Activated CD4-positive, alpha-beta T cell treated with anti-CD3 and anti-CD28 coated beads for 24 hours (primary cell): ENCODE data around the gene CHRM4.
"Not testable (repeated sequence)": the region's sequence is repeated elsewhere in the genome, so short reads cannot be mapped to it uniquely, and the experiment has no call there.

Source experiments
- DNase-seq, 2 donors: peaks; one replicate each; pipeline ENCODE4 v3.0.0-alpha.2; 2020; ENCODE audit warnings: low read depth in 2 of 2

The CHRM4 gene

DNA sequence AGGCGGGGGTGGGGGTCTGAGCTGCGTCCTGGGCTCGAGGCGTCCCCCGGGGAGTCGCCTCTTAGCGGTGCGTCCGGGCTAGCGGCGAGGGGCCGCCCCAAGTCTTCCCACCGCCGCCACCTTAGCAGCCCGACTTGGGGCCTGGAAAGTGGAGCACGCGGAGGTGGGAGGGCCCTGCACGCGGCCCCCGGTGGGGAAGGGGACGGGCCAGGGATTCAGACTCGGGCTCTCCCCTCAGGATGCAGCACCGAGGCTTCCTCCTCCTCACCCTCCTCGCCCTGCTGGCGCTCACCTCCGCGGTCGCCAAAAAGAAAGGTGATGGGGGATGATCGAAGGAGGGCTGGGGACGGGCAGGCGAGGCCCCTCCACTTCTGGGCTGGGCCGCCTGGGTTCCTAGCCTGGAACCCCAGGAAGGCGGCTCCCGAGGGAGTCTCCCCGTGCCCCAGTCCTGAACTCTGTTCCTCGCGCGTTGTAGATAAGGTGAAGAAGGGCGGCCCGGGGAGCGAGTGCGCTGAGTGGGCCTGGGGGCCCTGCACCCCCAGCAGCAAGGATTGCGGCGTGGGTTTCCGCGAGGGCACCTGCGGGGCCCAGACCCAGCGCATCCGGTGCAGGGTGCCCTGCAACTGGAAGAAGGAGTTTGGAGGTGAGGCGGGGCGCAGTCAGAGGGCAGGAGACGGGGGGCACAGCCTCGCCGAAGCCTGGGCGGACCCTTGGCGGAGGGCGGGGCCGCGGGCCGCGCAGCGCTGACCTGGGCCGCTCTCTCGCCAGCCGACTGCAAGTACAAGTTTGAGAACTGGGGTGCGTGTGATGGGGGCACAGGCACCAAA, 9.5 kb downstream of the CHRM4 start:
- DNase-seq = no peak

DNA sequence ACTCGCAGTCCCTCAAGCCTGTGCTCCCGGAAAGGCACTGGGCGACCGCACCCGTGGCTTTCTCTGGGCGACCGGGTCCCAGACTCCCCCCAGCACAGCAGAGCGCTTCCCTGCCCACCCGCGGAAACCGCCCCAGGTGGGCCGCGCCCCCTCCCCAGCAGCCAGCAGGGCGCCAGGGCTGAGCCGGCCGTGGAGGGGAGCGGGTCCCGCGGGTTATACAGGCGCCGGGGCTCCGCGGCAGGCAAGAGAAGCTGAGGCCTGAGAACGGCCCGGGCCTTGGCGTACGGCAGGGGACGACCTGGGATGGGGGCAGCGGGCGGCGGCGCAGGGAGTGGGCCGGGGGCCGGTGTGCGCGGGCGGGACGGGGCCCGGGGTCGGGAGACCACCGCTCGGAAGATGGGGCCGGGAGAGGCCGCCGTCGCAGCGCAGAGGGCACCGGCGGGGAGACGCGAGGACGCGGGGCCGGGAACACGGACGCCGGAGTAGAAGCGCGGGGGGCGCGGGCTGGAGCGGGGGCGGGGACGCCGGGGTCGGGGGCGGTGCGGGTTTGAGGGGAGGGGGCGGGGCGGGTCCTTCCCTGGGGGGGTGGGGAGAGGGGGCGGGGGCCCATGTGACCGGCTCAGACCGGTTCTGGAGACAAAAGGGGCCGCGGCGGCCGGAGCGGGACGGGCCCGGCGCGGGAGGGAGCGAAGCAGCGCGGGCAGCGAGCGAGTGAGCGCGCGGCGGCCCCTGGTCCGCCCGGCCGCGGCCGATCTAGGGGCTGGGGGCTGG, 10.3 kb downstream of the CHRM4 start, which contains the start of gene MDK:
TSS of gene MDK (plus strand) at position 622 of the 771 bp plus-strand sequence. CDS start 389 bp downstream, outside the sequence.
- no peak for DNase-seq

DNA sequence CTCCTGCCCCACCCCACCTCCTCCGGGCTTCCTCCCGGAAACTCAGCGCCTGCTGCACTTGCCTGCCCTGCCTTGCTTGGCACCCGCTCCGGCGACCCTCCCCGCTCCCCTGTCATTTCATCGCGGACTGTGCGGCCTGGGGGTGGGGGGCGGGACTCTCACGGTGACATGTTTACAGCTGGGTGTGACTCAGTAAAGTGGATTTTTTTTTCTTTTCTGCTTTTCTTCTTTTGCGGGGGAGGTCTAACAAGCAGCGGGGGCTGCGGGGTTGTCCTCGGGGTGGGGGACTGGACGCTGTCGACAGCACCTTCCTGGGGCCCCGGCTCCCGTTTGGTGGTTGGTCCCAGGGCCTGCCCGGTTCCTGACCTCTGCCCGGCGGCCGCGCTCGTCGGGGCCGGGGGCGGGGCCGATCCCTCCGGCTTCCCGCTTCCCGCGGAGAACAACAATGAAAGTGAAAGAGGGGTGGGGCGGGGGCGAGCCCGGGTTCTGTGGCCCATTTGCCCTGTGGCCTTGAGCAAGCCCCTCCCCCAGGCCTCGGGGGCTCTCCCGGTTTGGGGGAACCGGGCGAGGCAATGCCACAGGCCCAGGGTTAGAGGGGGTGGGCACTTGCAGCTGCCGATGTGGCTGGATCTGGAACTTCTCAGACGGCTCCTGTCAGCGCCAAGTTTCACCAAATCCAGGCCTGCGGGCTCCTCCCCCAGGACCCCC, 11.1 kb downstream of the CHRM4 start:
- DNase-seq = peak; percentile 41 to 63

DNA sequence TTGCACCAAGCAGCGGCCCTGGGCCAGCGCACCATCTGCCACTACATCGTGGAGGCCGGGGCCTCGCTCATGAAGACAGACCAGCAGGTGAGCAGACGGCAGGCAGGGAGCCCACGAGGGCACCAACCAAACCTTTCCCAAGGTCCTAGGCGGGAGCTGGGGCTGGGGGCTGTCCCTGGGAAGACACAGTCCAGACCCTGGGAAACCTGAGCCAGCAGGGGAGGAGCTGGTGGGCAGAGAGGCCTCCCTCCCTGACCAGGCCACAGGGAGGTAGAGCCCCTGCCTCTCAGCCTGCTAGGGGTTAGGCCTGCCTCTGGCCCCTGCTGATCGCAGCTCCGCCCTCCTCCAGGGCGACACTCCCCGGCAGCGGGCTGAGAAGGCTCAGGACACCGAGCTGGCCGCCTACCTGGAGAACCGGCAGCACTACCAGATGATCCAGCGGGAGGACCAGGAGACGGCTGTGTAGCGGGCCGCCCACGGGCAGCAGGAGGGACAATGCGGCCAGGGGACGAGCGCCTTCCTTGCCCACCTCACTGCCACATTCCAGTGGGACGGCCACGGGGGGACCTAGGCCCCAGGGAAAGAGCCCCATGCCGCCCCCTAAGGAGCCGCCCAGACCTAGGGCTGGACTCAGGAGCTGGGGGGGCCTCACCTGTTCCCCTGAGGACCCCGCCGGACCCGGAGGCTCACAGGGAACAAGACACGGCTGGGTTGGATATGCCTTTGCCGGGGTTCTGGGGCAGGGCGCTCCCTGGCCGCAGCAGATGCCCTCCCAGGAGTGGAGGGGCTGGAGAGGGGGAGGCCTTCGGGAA, 11.9 kb downstream of the CHRM4 start:
- DNase-seq = not testable (repeated sequence)

DNA sequence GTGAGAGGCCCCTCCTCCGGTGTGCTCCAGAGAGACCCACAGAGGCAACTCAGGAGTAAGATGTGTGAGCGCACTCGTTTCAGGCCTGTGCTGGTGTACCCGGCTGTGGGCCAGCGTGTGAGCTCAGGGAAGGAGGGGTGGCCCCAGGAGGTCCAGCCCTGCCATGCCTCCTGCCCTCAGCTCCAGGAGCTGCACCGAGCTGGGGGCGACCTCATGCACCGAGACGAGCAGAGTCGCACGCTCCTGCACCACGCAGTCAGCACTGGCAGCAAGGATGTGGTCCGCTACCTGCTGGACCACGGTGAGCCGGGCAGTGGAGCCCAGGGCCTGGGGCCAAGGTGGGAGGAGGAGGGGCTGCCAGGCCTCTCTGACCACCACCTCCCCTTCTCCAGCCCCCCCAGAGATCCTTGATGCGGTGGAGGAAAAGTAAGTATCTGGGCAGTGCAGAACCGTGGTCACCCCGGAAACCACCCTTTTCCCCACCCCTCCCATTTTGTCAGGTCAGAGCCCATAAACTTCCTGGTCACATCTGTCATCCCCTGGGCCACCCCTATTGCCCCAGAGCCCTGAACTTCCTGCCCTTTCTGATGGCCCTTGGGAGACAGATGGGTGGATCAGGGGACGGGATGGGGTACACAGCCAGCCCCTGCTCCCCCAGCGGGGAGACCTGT, 12.6 kb downstream of the CHRM4 start:
- DNase-seq = no peak

DNA sequence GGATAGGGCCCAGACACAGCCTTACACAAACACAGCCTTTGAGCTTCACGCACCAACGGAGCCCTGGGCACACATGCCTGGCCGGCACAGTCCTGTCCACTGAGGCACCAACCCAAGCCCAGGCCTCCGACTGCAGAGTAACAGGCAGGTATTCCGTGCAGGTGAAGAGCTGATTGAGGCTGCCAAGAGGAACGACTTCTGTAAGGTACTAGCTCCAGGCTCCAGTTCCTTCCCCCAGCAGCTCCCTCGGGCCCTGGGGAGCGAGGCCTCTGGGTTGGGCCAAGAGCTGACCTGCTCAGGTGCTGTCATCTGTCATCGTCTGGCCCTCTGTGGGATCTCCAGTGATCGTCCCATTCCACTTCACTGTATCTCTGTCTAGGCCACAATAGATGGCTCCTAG, 13.3 kb downstream of the CHRM4 start:
- no peak for DNase-seq

DNA sequence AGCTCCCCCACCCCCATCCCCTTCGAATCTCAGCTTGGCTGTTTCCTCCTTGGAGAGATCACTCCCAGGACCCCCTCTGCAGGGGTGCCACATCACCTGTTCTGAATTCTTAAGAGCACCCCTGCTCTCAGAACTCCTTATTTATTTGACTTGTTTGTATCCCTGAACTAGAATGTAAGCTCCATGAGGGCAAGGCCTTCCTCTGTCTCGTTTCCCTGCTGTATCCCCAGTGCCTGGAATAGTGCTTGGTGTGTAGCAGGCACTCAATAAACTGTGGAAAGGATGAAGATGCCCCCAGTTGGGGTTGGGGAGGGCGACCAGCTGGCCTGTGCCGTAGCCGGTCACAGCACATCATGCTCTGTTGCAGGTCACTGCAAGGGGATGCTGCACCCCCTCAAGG, 13.7 kb downstream of the CHRM4 start:
- DNase-seq = no peak

DNA sequence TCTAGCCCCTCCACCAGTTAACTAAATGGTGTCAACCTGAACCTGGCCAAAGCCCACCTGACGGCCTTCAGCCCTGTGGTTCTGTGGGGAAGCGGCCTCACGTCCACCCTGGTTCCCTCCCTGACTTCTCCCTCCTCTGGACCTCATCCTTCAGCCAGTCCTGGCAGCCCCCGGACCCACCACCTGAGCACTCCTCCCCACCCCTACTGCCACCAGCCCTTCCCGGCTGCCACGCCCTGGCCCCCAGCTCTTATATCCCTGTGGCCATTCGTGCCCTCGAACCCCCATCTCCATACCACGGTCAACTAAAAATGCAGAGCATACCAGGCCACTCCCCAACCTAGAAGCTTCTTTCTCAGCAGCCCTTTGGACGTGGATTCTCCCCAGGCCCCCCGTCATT, 14.3 kb downstream of the CHRM4 start:
- no peak for DNase-seq

DNA sequence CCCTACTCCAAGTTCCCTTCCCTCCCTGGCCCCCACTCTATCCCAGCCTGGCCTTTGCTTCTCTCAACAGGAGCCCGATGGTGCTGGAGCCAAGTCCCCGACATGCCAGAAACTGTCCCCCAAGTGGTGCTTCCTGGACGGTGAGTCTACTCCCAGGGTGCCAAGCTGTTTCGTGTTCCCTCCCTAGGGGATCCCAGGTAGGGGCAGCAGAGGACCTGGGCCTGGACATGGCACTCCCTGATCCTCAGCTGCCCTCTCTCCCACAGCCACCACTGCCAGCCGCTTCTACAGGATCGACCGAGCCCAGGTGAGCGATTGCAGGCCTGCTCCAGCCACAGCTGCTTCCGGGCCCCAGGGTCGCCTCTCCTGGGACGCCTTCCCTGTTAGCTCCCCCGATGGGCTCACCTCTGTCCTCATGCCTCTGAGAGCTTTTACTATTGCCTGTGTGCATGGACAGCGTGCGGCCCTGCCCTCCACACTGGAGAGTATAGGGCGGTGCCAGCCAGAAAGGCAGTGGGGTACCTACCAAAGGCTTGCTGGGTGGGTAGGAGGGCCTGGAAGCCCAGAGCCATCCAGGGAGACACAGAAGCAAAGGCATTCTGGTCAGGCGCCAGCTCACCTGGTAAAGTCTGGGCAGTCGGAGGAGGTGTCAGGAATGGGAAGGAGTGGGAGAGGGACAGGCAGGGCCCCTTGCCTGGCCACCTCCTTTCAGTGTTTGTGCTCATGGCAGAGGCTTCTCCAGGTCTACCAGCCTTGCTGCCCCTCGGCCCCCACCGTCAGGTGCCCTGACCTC, 15.1 kb downstream of the CHRM4 start:
- no peak for DNase-seq

DNA sequence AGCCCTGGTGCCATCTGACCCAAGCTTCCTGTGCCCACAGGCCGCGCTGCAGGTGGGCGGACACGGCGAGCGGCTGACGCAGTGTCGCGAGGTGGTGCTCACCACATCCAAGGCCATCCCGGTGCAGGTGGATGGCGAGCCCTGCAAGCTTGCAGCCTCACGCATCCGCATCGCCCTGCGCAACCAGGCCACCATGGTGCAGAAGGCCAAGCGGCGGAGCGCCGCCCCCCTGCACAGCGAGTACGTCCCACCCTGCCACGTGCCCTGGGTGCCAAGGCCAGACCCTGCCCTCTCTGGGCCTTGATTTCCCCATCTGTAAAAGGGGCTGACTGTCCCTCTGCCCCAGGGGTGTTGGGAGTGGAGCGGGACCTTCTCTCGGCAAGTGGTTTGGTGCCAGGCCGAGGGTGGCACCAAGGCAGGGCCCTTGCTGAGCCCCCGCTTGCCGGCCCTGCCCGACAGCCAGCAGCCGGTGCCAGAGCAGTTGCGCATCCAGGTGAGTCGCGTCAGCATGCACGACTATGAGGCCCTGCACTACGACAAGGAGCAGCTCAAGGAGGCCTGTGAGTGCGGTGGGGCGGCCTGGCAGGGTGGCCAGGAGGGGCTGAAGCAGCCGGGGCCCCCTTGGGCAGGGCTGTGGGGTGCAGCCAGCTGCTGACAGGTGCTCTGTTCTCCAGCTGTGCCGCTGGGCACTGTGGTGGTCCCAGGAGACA, 16.0 kb downstream of the CHRM4 start:
- no peak for DNase-seq

DNA sequence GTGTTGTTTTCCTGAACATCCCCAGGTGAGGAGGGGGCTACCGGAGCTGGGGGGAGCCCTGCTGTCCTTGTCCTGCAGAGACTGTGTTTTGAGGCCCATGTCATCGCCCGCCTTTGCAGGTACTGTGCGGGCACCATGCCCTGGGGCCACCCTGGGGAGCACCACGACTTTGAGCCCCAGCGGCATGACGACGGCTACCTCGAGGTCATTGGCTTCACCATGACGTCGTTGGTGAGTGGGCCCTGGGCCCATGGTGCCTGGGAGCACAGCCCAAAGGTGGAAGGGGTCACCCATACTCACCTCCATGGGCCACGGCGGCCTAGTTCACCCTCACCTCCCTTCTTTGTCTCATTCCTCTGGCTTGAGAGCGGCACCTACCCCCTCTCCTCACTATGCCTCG, 16.8 kb downstream of the CHRM4 start:
- no peak for DNase-seq

DNA sequence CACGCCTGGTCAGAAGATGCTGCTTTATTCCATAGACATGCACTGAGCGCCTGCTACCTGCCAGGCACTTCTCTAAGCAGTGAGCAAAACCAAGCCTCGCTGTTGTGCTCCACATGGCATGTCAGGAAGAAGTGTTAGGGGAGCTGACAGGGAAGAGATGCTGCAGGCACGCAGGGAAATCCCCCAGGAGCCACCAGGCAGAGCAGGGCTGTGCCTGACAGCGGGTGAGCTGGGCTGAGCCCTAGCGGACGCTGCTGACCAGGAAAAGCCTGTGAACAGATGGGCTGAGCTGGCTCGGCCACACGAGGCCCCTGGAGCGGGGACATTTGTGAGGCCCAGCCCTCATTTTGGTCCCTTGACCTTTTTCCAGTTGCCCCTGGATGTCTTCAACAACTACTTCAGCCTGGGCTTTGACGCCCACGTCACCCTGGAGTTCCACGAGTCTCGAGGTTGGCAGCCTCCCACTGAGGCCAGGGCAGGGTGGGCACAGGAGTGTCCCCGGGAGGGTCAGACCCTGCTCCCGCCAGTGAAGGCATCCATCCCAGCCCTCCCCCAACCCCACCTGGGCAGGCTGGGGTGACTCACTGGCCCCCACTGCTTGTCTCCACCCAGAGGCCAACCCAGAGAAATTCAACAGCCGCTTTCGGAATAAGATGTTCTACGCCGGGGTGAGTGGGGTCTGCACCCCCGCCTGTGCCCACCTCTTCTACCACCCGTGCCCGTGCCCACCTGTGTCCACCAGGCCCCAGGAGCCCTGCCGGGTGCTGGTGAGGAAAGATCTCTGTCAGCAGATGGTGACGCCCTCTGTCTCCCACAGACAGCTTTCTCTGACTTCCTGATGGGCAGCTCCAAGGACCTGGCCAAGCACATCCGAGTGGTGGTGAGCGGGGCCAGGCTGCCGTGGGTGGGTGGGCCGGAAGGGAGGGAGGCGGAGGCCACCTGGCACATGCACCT, 17.5 kb downstream of the CHRM4 start:
- DNase-seq = no peak

DNA sequence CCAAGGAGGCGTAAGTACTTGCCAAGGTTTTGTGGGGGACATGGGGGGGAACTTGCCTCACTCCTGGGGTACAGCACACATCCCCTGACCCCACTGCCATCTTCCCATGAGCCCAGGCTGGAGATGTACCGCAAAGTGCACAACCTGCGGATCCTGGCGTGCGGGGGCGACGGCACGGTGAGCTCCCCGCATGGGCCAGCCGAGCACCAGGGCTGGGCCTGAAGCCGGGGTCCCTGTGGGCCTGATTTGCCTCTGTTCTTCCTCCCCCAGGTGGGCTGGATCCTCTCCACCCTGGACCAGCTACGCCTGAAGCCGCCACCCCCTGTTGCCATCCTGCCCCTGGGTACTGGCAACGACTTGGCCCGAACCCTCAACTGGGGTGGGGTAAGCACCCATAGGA, 19.1 kb downstream of the CHRM4 start:
- not testable (repeated sequence) for DNase-seq

DNA sequence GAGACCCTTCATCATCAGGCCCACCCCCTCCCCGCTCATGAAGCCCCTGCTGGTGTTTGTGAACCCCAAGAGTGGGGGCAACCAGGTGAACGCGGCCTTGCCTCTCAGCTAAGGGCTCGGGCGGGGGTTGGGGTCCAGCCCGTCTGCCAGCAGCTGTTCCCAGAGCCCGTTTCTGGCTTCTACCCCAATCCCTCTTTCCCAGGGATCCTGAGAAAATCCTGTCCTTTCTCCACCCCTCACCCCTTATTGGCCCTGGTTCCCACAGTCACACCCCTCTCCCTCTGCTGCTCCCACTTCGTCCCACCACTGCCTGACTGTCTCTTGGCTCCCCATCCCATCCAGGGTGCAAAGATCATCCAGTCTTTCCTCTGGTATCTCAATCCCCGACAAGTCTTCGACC, 19.5 kb downstream of the CHRM4 start:
- DNase-seq = no peak

DNA sequence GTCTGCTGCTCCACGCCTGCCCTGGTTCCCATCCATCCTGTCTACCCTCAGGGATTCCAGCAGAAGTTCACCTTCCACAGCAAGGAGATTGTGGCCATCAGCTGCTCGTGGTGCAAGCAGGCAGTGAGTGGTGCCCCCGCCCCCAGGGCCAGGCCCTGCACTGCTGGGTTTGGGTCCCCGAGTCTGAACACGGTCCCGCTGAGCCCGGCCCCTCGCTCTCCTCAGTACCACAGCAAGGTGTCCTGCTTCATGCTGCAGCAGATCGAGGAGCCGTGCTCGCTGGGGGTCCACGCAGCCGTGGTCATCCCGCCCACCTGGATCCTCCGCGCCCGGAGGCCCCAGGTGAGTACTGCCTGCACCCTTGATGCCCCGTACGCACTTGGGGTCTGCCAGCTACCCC, 20.3 kb downstream of the CHRM4 start:
- DNase-seq = not testable (repeated sequence)

DNA sequence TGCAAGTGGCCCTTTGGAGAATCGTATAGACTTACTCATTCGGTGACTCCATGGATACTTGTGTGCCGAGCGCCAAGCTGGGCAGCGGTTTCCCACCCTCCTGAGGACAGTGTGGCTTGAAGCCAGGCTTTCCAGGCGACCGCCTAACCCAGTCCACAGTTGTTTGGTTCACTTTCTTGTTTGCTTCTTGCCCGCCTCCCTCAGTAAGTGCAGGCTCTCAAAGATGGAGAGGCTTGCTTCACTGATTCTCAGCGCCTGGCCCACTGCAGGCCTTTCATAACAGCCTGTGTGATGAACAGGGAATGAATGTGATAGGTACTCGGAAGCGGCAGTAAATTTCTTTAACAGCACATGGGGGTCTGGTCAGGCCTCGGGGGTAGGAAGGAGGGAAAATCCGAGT, 21.3 kb downstream of the CHRM4 start:
- DNase-seq = no peak

DNA sequence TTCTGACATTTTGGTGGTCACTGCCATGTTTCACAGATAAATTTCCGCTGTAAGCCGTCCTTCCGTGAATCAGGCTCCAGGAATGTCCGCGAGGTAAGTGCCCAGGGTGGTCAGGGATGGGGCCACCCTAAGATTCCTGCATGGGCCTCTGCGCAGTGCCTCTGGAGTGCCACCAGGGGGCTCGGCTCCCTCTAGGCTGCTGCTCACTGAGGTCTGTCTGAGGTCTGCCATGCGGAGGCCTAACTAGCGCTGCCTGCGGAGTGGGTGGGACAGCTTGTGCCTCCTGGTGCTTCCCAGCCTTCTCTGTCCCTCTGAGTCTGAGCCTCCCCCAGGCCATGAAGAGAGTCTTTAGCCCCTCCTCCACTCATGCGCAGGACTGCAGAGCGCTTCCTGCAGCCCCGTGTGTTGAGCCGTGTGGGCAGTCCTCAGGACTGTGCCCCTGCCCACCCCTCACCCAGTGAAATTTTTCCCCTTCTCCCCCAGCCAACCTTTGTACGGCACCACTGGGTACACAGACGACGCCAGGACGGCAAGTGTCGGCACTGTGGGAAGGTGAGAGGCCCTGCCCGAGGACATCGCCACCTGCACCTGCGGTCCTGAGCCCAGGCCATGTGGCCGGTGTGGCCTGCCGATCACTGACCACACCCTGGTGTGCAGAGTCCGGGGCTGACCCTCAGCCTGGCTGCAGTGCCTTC, 22.0 kb downstream of the CHRM4 start:
- DNase-seq = no peak

DNA sequence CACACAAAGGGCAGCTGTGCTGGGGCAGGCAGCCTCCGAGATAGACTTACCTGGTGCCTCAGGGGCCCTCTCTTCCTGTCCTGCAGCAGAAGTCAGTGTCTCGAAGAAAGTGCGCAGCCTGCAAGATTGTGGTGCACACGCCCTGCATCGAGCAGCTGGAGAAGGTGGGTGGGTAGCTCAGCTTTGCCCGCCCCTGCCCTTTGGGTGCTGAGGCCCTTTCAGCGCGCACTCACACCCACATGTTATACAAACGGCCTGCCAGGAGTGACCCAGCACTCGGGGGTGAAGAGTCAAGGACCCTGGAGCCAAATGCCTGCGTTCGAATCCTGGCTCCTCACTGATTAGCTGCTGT, 23.7 kb downstream of the CHRM4 start:
- no peak for DNase-seq
